Measurements from ENCODE around the gene GRK3.

Gene GRK3

DNA sequence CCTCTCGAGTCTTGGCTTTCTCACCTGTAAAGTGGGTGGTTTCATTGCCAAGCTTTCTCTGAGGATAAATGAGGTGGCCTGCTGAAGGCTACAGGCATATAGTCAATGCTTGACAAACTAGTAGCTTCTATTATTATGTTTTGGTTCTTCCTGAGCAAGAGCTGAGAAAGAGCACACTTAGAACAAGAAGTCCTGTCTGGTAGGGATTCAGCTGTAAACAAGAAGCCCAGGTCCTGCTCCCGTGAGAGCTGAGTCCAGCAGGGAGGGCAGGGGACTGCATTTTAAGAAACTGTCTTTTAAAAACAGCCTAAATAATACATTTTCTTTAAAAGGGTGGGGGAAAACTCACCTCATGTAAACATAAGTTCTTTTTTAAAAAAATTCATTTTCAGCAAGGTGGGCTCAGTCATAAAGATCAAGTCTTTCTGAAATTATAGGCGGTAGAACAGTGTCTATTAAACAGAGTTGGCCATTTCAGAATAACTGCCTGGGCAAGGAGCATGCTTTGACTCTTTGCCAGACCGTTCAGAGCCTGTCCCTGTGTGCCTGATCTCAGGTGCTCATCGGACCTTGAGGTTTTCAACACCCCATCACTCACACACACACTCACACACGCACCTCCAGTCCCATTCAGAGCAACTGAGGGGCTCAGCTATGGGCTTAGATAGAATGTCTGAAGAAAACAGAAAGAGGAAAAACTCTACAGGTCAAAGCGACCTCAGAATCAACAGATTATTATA, 148.4 kb downstream of the GRK3 start:
- no peaks in the 10 kb centered on the region for H3K9me3 ChIP-seq (ENCODE audit: insufficient read depth, low read depth, low read length)
- no peak overlapping the region for H2AFZ ChIP-seq (ENCODE audit: insufficient read depth, low read length, poor library complexity)
- no peak overlapping the region for H3K4ac ChIP-seq (ENCODE audit: low read depth, low read length)
- H3K27me3 ChIP-seq (ENCODE audit: insufficient read depth, low read length) = no peaks in the 10 kb centered on the region
- H3K4me1 ChIP-seq (ENCODE audit: control insufficient read depth in 1 of 2, insufficient read depth in 2 of 2, low read length in 2 of 2) = peaks cover 14 to 18% of the 10 kb centered on the region in 2 experiments
- H2AK5ac ChIP-seq (ENCODE audit: low read length) = no peak overlapping the region
- H3K4me3 ChIP-seq (ENCODE audit: low read depth, low read length) = no peak overlapping the region
- no peak overlapping the region for H4K12ac ChIP-seq (ENCODE audit: low read depth, low read length)
- no peak overlapping the region for H3K9ac ChIP-seq (ENCODE audit: low read length)
- H2BK12ac ChIP-seq (ENCODE audit: low read length) = no peak overlapping the region
- peaks cover 2% of the 10 kb centered on the region for H3K79me2 ChIP-seq (ENCODE audit: control insufficient read depth, insufficient read depth, low read length, poor library complexity)
- H3K79me1 ChIP-seq (ENCODE audit: low read length) = peaks cover 4% of the 10 kb centered on the region
- H2BK120ac ChIP-seq (ENCODE audit: insufficient read depth, low read length, poor library complexity) = peak overlapping the region; percentile 81
- peak overlapping the region; percentile 20 for H4K91ac ChIP-seq (ENCODE audit: low read depth, low read length)
- WGBS (ENCODE audit: extremely low coverage, insufficient coverage, insufficient read length) = no CpG with 5 or more reads among the region's 7 CpGs
- H2BK5ac ChIP-seq (ENCODE audit: low read depth, low read length, poor library complexity) = no peak overlapping the region
- peak overlapping the region; percentile 14 for H3K27ac ChIP-seq (ENCODE audit: low read depth, low read length)
- no peak overlapping the region for H3K23ac ChIP-seq (ENCODE audit: low read length)
- H3K4me2 ChIP-seq (ENCODE audit: low read length) = no peak overlapping the region
- H3K18ac ChIP-seq (ENCODE audit: low read length) = no peak overlapping the region
- peaks cover 0 to 2% of the 10 kb centered on the region in 2 experiments for H3K36me3 ChIP-seq (ENCODE audit: control insufficient read depth in 1 of 2, insufficient read depth in 2 of 2, low read length in 2 of 2)
- H4K8ac ChIP-seq (ENCODE audit: low read depth, low read length) = no peak overlapping the region
- H3K14ac ChIP-seq (ENCODE audit: low read length) = peak overlapping the region; percentile 14
- no peak for DNase-seq

DNA sequence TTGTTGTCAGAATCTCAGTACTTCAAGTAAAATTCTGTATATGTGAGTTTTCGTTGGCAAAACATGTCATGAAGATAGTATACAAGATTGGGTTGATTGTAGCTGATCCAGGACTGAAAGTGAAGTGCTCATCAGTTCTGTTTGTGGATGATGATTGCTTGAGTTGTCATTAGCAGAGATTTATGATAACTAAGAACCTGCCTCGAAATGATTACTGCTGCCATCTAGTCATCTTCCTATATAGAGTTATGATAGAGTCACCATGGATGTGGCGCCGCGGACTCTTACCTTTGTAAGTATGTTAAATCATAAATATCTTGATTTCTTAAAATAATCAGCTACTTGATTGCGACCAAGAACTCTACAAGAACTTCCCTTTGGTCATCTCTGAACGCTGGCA, 149.6 kb downstream of the GRK3 start:
- no peaks in the 10 kb centered on the region for H3K9me3 ChIP-seq (ENCODE audit: insufficient read depth, low read depth, low read length)
- no peak overlapping the region for H2BK12ac ChIP-seq (ENCODE audit: low read length)
- no CpG with 5 or more reads among the region's 7 CpGs for WGBS (ENCODE audit: extremely low coverage, insufficient coverage, insufficient read length)
- H3K9ac ChIP-seq (ENCODE audit: low read length) = no peak overlapping the region
- H3K4me3 ChIP-seq (ENCODE audit: low read depth, low read length) = no peak overlapping the region
- H2BK5ac ChIP-seq (ENCODE audit: low read depth, low read length, poor library complexity) = no peak overlapping the region
- peaks cover 12 to 15% of the 10 kb centered on the region in 2 experiments for H3K4me1 ChIP-seq (ENCODE audit: control insufficient read depth in 1 of 2, insufficient read depth in 2 of 2, low read length in 2 of 2)
- H2AK5ac ChIP-seq (ENCODE audit: low read length) = no peak overlapping the region
- no peak overlapping the region for H3K23ac ChIP-seq (ENCODE audit: low read length)
- no peak overlapping the region for H4K91ac ChIP-seq (ENCODE audit: low read depth, low read length)
- H3K4ac ChIP-seq (ENCODE audit: low read depth, low read length) = no peak overlapping the region
- H4K8ac ChIP-seq (ENCODE audit: low read depth, low read length) = no peak overlapping the region
- no peak overlapping the region for H3K14ac ChIP-seq (ENCODE audit: low read length)
- peaks cover 4% of the 10 kb centered on the region for H3K79me1 ChIP-seq (ENCODE audit: low read length)
- H3K4me2 ChIP-seq (ENCODE audit: low read length) = no peak overlapping the region
- no peaks in the 10 kb centered on the region for H3K27me3 ChIP-seq (ENCODE audit: insufficient read depth, low read length)
- peaks cover 0 to 2% of the 10 kb centered on the region in 2 experiments for H3K36me3 ChIP-seq (ENCODE audit: control insufficient read depth in 1 of 2, insufficient read depth in 2 of 2, low read length in 2 of 2)
- DNase-seq = no peak
- peaks cover 2% of the 10 kb centered on the region for H3K79me2 ChIP-seq (ENCODE audit: control insufficient read depth, insufficient read depth, low read length, poor library complexity)
- no peak overlapping the region for H2AFZ ChIP-seq (ENCODE audit: insufficient read depth, low read length, poor library complexity)
- H3K27ac ChIP-seq (ENCODE audit: low read depth, low read length) = no peak overlapping the region
- H2BK120ac ChIP-seq (ENCODE audit: insufficient read depth, low read length, poor library complexity) = no peak overlapping the region
- no peak overlapping the region for H4K12ac ChIP-seq (ENCODE audit: low read depth, low read length)
- no peak overlapping the region for H3K18ac ChIP-seq (ENCODE audit: low read length)

DNA sequence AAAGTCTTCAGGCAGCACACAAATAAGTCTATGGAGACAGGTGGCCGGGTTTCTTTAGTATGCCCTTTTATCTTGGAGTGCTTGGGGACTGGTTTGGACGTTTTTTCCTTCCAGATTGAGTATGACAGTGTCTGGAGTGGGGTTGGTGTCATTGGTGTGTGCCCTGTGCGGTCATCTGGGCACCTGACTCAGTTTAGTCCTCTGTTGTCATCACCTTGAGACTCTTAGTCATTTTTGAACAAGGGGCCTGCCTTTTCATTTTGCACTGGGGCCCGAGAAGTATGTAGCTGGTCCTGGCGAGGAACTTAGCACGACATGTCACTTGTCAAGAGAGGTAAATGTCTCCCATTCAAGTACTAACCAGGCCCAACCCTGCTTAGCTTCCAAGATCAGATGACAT, 150.3 kb downstream of the GRK3 start:
- no peak overlapping the region for H3K23ac ChIP-seq (ENCODE audit: low read length)
- no peaks in the 10 kb centered on the region for H3K9me3 ChIP-seq (ENCODE audit: insufficient read depth, low read depth, low read length)
- H4K12ac ChIP-seq (ENCODE audit: low read depth, low read length) = no peak overlapping the region
- H3K4ac ChIP-seq (ENCODE audit: low read depth, low read length) = no peak overlapping the region
- H3K27me3 ChIP-seq (ENCODE audit: insufficient read depth, low read length) = no peaks in the 10 kb centered on the region
- no peak overlapping the region for H3K27ac ChIP-seq (ENCODE audit: low read depth, low read length)
- peaks cover 0 to 2% of the 10 kb centered on the region in 2 experiments for H3K36me3 ChIP-seq (ENCODE audit: control insufficient read depth in 1 of 2, insufficient read depth in 2 of 2, low read length in 2 of 2)
- no peak overlapping the region for H3K18ac ChIP-seq (ENCODE audit: low read length)
- no CpG with 5 or more reads among the region's 6 CpGs for WGBS (ENCODE audit: extremely low coverage, insufficient coverage, insufficient read length)
- no peak overlapping the region for H3K14ac ChIP-seq (ENCODE audit: low read length)
- H2BK120ac ChIP-seq (ENCODE audit: insufficient read depth, low read length, poor library complexity) = no peak overlapping the region
- no peak overlapping the region for H2BK5ac ChIP-seq (ENCODE audit: low read depth, low read length, poor library complexity)
- no peak overlapping the region for H3K4me2 ChIP-seq (ENCODE audit: low read length)
- no peak for DNase-seq
- no peak overlapping the region for H2BK12ac ChIP-seq (ENCODE audit: low read length)
- H3K4me1 ChIP-seq (ENCODE audit: control insufficient read depth in 1 of 2, insufficient read depth in 2 of 2, low read length in 2 of 2) = peaks cover 11 to 15% of the 10 kb centered on the region in 2 experiments
- H3K9ac ChIP-seq (ENCODE audit: low read length) = no peak overlapping the region
- H2AFZ ChIP-seq (ENCODE audit: insufficient read depth, low read length, poor library complexity) = no peak overlapping the region
- no peak overlapping the region for H4K8ac ChIP-seq (ENCODE audit: low read depth, low read length)
- H4K91ac ChIP-seq (ENCODE audit: low read depth, low read length) = no peak overlapping the region
- no peak overlapping the region for H2AK5ac ChIP-seq (ENCODE audit: low read length)
- H3K79me1 ChIP-seq (ENCODE audit: low read length) = peaks cover 4% of the 10 kb centered on the region
- no peak overlapping the region for H3K4me3 ChIP-seq (ENCODE audit: low read depth, low read length)
- peaks cover 2% of the 10 kb centered on the region for H3K79me2 ChIP-seq (ENCODE audit: control insufficient read depth, insufficient read depth, low read length, poor library complexity)

DNA sequence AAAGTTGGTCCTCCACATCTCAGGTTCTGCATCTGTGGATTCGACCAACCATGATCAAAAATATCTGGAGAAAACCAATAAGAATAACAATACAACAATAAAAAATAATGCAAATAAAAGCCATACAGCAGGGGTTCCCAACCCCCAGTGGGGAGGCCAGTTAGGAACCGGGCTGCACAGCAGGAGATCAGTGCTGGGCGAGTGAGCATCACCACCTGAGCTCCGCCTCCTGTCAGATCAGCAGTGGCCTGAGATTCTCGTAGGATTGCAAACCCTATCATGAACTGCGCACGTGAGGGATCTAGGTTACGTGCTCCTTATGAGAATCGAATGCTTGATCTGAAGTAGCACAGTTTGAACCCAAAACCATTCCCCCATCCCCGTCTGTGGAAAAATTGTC, 152.2 kb downstream of the GRK3 start:
- H3K18ac ChIP-seq (ENCODE audit: low read length) = no peak overlapping the region
- H2BK120ac ChIP-seq (ENCODE audit: insufficient read depth, low read length, poor library complexity) = no peak overlapping the region
- no peak overlapping the region for H2AK5ac ChIP-seq (ENCODE audit: low read length)
- H4K91ac ChIP-seq (ENCODE audit: low read depth, low read length) = no peak overlapping the region
- no peak overlapping the region for H4K12ac ChIP-seq (ENCODE audit: low read depth, low read length)
- peaks cover 6 to 9% of the 10 kb centered on the region in 2 experiments for H3K4me1 ChIP-seq (ENCODE audit: control insufficient read depth in 1 of 2, insufficient read depth in 2 of 2, low read length in 2 of 2)
- H2BK5ac ChIP-seq (ENCODE audit: low read depth, low read length, poor library complexity) = no peak overlapping the region
- H3K27me3 ChIP-seq (ENCODE audit: insufficient read depth, low read length) = no peaks in the 10 kb centered on the region
- peaks cover 4% of the 10 kb centered on the region for H3K79me1 ChIP-seq (ENCODE audit: low read length)
- H3K4ac ChIP-seq (ENCODE audit: low read depth, low read length) = no peak overlapping the region
- H3K36me3 ChIP-seq (ENCODE audit: control insufficient read depth in 1 of 2, insufficient read depth in 2 of 2, low read length in 2 of 2) = peaks cover 0 to 2% of the 10 kb centered on the region in 2 experiments
- H3K4me2 ChIP-seq (ENCODE audit: low read length) = no peak overlapping the region
- H3K27ac ChIP-seq (ENCODE audit: low read depth, low read length) = no peak overlapping the region
- no peak for DNase-seq
- no peak overlapping the region for H3K4me3 ChIP-seq (ENCODE audit: low read depth, low read length)
- H3K79me2 ChIP-seq (ENCODE audit: control insufficient read depth, insufficient read depth, low read length, poor library complexity) = peaks cover 2% of the 10 kb centered on the region
- no peaks in the 10 kb centered on the region for H3K9me3 ChIP-seq (ENCODE audit: insufficient read depth, low read depth, low read length)
- H4K8ac ChIP-seq (ENCODE audit: low read depth, low read length) = no peak overlapping the region
- H3K9ac ChIP-seq (ENCODE audit: low read length) = no peak overlapping the region
- H2BK12ac ChIP-seq (ENCODE audit: low read length) = no peak overlapping the region
- H2AFZ ChIP-seq (ENCODE audit: insufficient read depth, low read length, poor library complexity) = no peak overlapping the region
- WGBS (ENCODE audit: extremely low coverage, insufficient coverage, insufficient read length) = no CpG with 5 or more reads among the region's 10 CpGs
- H3K23ac ChIP-seq (ENCODE audit: low read length) = no peak overlapping the region
- no peak overlapping the region for H3K14ac ChIP-seq (ENCODE audit: low read length)

All from trophoblast cell (in vitro differentiated cells and primary cell).